ENCODE results near the gene ZNF662. TPM values are rescaled to one million over a fixed set of nuclear protein-coding genes. Genes with fewer than 3 reads are reported as not detected.

The ZNF662 gene
- total RNA-seq, 1 experiment from 2014 or later = not detected

GRCh38 chr3:42908675-42909074 lies 2.7 kb downstream of the ZNF662 start:
- Mint-ChIP-seq H3K36me3 (ENCODE audit: insufficient read depth in 1 of 3, low read depth in 3 of 3) (peaks cover 13 to 33% (median 20%) of the 10 kb centered on the region in 3 experiments), H3K27ac (no peak overlapping the region; a peak in 2 of 7 replicates), H3K9me3 (peaks cover 29 to 36% of the 10 kb centered on the region in 2 experiments), H3K27me3 (ENCODE audit: low read depth) (peaks cover 10% of the 10 kb centered on the region; the same call in 1 of the 2 replicates), H3K4me1 (peaks cover 15 to 17% of the 10 kb centered on the region in 2 experiments), H3K4me3 (no peak overlapping the region)
- Histone ChIP-seq H2BK12ac (ENCODE audit: insufficient read length, low read depth, low read length) (no peak overlapping the region), H3T11ph (ENCODE audit: low read length) (no peak overlapping the region), H2AK5ac (ENCODE audit: insufficient read length, low read length) (no peak overlapping the region), H4K8ac (replicated peaks; ENCODE audit: insufficient read length, low read depth, low read length) (no peak overlapping the region), H3K27me3 (ENCODE audit: insufficient read depth, low read length) (no peaks in the 10 kb centered on the region), H4K5ac (ENCODE audit: insufficient read length, low read depth, low read length) (no peak overlapping the region), H3K27ac (ENCODE audit: insufficient read length, low read depth, low read length) (no peak overlapping the region), H2BK20ac (ENCODE audit: low read depth, low read length, poor library complexity, severe bottlenecking) (no peak overlapping the region), H3K56ac (ENCODE audit: insufficient read length, low read depth, low read length) (no peak overlapping the region), H3K9ac (ENCODE audit: extremely low read depth, insufficient read length, low read length) (no peak overlapping the region), H3K23ac (ENCODE audit: insufficient read length, low read depth, low read length) (no peak overlapping the region), H3K4me2 (ENCODE audit: insufficient read depth, insufficient read length, low read length) (no peak overlapping the region), H3K23me2 (ENCODE audit: insufficient read length, low read depth, low read length, poor library complexity, severe bottlenecking) (no peaks in the 10 kb centered on the region), H3K9me3 (ENCODE audit: control insufficient read depth, low read depth, low read length) (peaks cover 3% of the 10 kb centered on the region), H2BK5ac (ENCODE audit: insufficient read length, low read length) (no peak overlapping the region), H3K14ac (ENCODE audit: insufficient read depth, low read length) (no peak overlapping the region), H4K91ac (ENCODE audit: insufficient read length, low read depth, low read length) (no peak overlapping the region), H2BK120ac (ENCODE audit: low read depth, low read length, poor library complexity, severe bottlenecking) (no peak overlapping the region), H2BK15ac (ENCODE audit: low read depth, low read length) (no peak overlapping the region), H4K20me1 (ENCODE audit: control insufficient read depth, insufficient read depth, insufficient read length) (no peaks in the 10 kb centered on the region), H3K4me1 (ENCODE audit: insufficient read depth, low read length) (no peaks in the 10 kb centered on the region), H3K79me2 (ENCODE audit: insufficient read depth, low read length) (no peaks in the 10 kb centered on the region), H3K18ac (ENCODE audit: insufficient read length, low read depth, low read length) (no peak overlapping the region), H3K79me1 (ENCODE audit: insufficient read depth, low read depth, low read length, poor library complexity, severe bottlenecking) (no peaks in the 10 kb centered on the region), H2AFZ (ENCODE audit: low read length) (no peak overlapping the region), H3K4ac (ENCODE audit: low read depth, low read length) (no peak overlapping the region)
- DNase-seq = no peak
- WGBS (ENCODE audit: extremely low coverage, insufficient read length, low lambda C conversion rate) = no CpG with 5 or more reads among the region's 7 CpGs
- TF ChIP-seq CTCF (conservative IDR thresholded peaks at IDR 0.05) = no peak

Data from H9 (cell line).